ENCODE results near the gene CPT2. TPM values are rescaled to one million over a fixed set of nuclear protein-coding genes. Genes with fewer than 3 reads are reported as not detected.
"Not testable (repeated sequence)": the region's sequence is repeated elsewhere in the genome, so short reads cannot be mapped to it uniquely, and the experiment has no call there.

The CPT2 gene
- total RNA-seq, 2 donors from 2014 or later: 21.9 to 25.3 TPM

DNA sequence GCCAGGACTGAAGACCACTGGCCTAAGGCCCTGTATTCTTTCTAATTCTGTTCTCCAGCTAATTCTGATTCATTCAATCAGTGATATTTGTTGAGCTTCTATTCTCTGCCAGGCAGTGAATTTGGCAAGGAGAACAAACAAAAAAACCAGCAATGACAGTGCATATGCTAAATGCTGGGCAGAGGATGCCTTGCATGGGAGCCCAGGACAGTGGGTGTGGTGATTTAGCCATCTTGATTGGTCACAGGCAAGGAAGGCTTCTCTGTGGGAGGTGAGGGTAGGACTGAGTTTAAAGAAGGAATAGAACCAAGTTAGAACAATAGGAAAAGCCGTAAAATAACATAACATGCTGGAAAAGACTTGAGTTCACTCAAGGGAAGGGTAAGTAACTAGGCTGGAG is 9.2 kb upstream of the CPT2 start:
- no peak overlapping the region for H3K27ac Mint-ChIP-seq
- no peaks in the 10 kb centered on the region for H3K36me3 Mint-ChIP-seq (ENCODE audit: insufficient read depth in 2 of 2)
- no peak overlapping the region for H3K4me3 Mint-ChIP-seq
- no peak for DNase-seq
- peaks cover 3% of the 10 kb centered on the region for H3K4me1 Mint-ChIP-seq (ENCODE audit: low read depth)
- peaks cover 13% of the 10 kb centered on the region for H3K27me3 Mint-ChIP-seq (ENCODE audit: low read depth)
- no peaks in the 10 kb centered on the region for H3K9me3 Mint-ChIP-seq
- ATAC-seq (replicated peaks in 1 of 2): no peak

DNA sequence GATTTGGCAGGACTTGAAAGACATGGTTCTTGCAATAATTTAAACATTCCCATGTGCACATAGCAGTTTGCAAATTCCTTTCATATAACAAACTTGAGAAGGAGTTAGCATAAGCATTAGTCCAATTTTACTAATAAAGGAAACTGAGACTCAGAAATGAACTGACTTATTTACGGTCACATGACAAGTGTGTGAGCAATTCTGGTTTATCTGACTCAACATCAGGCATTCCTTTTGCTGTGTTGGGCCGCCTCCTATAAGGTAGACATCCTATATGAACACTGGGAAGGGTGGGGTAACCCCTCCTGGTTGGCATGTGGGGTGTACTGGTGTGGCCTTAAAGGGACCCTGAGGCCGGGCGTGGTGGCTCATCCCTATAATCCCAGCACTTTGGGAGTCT is 8.5 kb upstream of the CPT2 start:
- no peak for ATAC-seq (replicated peaks in 1 of 2)
- peaks cover 13% of the 10 kb centered on the region for H3K27me3 Mint-ChIP-seq (ENCODE audit: low read depth)
- H3K36me3 Mint-ChIP-seq (ENCODE audit: insufficient read depth in 2 of 2): no peaks in the 10 kb centered on the region
- H3K4me1 Mint-ChIP-seq (ENCODE audit: low read depth): peaks cover 3% of the 10 kb centered on the region
- H3K4me3 Mint-ChIP-seq: no peak overlapping the region
- no peak overlapping the region for H3K27ac Mint-ChIP-seq
- H3K9me3 Mint-ChIP-seq: no peaks in the 10 kb centered on the region
- no peak for DNase-seq

DNA sequence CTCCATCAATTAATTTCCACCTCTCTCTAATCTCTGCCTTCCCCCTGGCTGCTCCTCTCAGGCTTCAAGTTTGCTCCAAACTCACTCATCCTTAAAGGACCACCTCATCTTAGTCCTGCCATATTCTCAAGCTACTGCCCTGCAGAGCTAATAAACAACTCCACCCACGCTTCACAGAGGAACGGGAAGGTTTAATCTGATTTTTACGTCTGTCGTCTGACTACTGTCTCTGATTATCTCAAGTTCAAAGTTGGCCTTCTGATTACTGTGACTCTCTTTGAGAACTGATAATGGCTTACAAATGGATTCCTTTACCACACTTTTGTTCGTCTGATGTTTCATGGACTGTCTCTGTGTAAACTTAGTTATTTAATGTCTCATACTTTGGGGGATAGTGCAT is 7.6 kb upstream of the CPT2 start:
- ATAC-seq (replicated peaks in 1 of 2): no peak
- no peak for DNase-seq
- Mint-ChIP-seq H3K4me1 (ENCODE audit: low read depth) (peaks cover 3% of the 10 kb centered on the region), H3K36me3 (ENCODE audit: insufficient read depth in 2 of 2) (no peaks in the 10 kb centered on the region), H3K27me3 (ENCODE audit: low read depth) (peaks cover 13% of the 10 kb centered on the region), H3K9me3 (no peaks in the 10 kb centered on the region), H3K4me3 (no peak overlapping the region), H3K27ac (no peak overlapping the region)

DNA sequence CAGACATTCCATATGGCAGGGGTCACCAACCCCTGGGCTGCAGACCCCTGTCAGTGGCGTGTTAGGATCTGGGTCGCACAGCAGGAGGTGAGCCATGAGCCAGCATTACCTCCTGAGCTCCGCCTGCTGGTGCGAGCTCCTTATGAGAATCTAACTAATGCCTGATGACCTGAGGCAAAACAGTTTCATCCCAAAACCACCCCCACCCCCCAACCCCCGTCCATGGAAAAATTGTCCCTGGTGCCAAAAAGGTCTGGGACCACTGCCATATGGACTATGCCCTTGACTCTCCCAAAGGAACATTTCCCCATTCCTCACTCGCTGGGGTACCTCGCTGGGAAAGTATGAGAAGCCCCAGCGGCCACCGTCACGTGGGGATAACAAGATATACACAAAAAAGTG is 6.4 kb upstream of the CPT2 start:
- H3K36me3 Mint-ChIP-seq (ENCODE audit: insufficient read depth in 2 of 2): no peaks in the 10 kb centered on the region

DNA sequence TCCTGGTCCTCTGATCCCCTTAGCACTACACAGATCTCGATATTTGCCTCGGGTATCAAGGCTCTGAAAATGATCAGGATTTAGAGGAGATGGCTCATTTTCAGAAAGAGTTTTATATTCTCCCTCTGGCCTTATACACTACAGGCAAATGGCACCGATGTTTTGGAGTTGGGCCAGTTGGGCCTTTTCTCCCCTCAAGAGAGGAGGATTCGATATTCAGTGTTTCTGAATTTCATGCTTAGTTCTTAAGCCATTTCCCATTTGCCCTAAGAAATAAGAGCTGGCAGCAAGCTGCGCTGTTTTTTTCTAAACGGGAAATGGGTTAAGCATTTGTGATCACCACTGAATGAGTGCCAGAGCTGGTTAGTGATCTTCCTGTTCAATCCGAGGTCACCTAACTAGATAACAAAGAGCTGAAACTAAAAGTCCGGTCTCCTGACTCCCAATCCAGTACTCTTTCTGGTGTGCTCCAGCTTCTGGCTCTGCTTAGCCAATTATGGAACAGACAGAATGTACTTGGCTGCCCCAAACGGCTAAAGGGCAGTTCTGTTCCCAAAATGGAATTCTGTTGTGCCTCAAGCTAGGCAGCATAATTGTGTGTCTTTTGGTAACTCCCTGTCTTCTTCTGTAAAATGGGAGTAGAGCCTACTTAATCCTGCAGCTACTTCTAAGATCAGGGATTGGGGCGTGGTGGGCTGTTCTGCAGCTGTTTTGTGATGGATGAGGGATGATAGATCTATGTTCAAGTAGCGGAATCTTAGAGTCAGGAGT is 1.2 kb upstream of the CPT2 start:
- Mint-ChIP-seq H3K27me3 (ENCODE audit: low read depth) (no peaks in the 10 kb centered on the region), H3K36me3 (ENCODE audit: insufficient read depth in 2 of 2) (peaks cover 11 to 13% of the 10 kb centered on the region in 2 donors), H3K27ac (no peak overlapping the region), H3K9me3 (no peaks in the 10 kb centered on the region), H3K4me1 (ENCODE audit: low read depth) (peaks cover 26% of the 10 kb centered on the region), H3K4me3 (peak overlapping the region; percentile 90 to 96)
- ATAC-seq (replicated peaks in 1 of 2): no peak
- no peak for DNase-seq

More for the DNA sequence above, 6.4 kb upstream of the CPT2 start:
- ATAC-seq (replicated peaks in 1 of 2) (no peak), DNase-seq (no peak)
- Mint-ChIP-seq H3K27me3 (ENCODE audit: low read depth) (peaks cover 13% of the 10 kb centered on the region), H3K4me1 (ENCODE audit: low read depth) (peaks cover 3% of the 10 kb centered on the region), H3K27ac (no peak overlapping the region), H3K4me3 (no peak overlapping the region), H3K9me3 (no peaks in the 10 kb centered on the region)

DNA sequence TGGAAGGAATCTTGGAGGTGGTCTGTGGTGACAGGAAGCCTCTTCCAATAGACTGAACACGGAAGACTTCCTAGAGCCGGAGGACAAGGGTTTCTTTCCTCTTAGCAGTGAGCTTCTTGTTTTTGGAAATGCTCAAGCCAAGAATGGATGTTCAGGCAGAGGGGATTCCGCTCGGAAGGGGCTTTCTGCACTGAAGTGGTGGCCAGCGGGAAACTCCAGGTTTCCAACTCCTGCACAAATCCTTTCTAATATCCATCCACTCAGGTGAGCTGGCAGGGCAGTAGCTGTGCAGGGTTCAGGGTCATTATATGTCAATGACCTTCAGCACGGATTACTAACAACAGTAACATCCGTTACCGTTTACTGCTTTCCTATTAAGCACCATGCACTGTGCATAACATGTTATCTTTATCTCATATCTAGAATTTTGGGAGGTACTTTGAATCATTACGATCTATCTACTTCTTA is 573 bp upstream of the CPT2 start:
- ATAC-seq (replicated peaks in 1 of 2) (peak; percentile 22 to 42), DNase-seq (no peak)
- no peaks in the 10 kb centered on the region for H3K9me3 Mint-ChIP-seq
- peak overlapping the region; percentile 98 for H3K27ac Mint-ChIP-seq
- H3K4me1 Mint-ChIP-seq (ENCODE audit: low read depth): peaks cover 26% of the 10 kb centered on the region
- H3K27me3 Mint-ChIP-seq (ENCODE audit: low read depth): no peaks in the 10 kb centered on the region
- H3K4me3 Mint-ChIP-seq: peak overlapping the region; percentile 90 to 96
- peaks cover 11 to 13% of the 10 kb centered on the region in 2 donors for H3K36me3 Mint-ChIP-seq (ENCODE audit: insufficient read depth in 2 of 2)

DNA sequence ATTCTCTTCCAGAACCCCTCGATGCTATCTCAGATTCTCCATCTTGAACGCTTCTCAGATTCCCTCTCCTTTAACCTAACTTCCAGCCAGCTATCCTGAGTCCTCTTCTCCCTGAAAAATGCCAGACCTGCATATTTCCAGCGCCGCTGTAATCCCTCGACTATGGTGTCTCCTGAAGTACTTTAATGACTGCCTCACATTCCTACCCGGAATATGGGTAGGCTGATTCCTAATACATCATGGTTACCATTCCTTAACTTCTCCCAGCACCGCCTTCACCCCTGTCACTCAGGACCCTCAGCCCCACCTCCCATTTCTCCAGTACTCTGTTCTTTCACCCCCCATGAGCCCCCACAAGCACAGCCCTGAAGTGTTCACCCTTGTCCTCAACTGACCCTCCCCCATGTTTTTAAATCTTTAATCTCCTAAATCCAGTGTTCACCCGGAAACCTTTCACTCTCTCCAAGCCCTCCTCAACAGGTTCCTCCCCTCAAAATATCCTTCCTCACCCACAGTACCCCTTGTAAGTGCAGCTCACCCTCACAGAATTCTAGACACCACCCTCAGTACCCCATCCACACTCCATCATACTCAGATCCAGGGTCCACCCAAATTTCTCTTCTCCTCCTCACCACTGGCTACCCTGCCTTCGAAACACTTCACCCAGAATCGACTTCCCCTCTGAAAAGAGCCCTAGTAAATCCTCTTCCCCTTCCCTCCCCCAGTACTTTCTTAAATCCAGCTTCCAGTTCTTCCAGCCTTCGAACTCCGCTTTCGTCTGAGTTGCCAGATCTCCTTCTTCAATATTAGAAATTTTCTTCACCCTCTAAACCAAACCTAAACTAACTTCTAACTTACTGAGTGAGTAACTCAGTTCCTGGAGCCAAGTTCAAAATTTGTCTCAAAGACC is 922 bp downstream of the CPT2 start:
- H3K27ac Mint-ChIP-seq: peak overlapping the region; percentile 96
- ATAC-seq (replicated peaks in 1 of 2): no peak
- no peak for DNase-seq
- H3K4me3 Mint-ChIP-seq: peak overlapping the region; percentile 90 to 96
- no peaks in the 10 kb centered on the region for H3K27me3 Mint-ChIP-seq (ENCODE audit: low read depth)
- H3K4me1 Mint-ChIP-seq (ENCODE audit: low read depth): peaks cover 26% of the 10 kb centered on the region
- no peaks in the 10 kb centered on the region for H3K9me3 Mint-ChIP-seq
- peaks cover 13 to 14% of the 10 kb centered on the region in 2 donors for H3K36me3 Mint-ChIP-seq (ENCODE audit: insufficient read depth in 2 of 2)

DNA sequence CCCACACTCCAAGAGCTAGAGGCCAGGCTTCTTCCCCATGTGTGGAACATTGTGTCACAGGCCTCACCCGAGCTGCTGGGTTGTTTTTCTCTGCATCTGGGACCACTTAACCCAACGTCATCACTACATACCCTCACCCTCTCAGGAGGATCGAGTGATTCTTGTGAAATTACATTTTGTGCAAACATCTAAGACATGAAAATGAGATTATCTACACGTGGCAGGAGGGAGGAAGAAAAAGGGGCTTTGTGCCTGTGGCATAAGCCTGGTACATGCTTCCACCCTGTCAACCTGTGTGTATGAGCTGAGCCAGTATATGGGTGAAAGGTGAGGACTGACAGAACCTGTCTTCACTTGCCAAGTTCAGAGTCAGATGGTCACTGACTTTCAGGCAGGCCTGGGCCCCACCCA is 1.6 kb downstream of the CPT2 start:
- no peak for DNase-seq
- no peaks in the 10 kb centered on the region for H3K27me3 Mint-ChIP-seq (ENCODE audit: low read depth)
- peak overlapping the region; percentile 90 to 96 for H3K4me3 Mint-ChIP-seq
- no peak for ATAC-seq (replicated peaks in 1 of 2)
- peaks cover 16 to 21% of the 10 kb centered on the region in 2 donors for H3K36me3 Mint-ChIP-seq (ENCODE audit: insufficient read depth in 2 of 2)
- H3K27ac Mint-ChIP-seq: peak overlapping the region; percentile 96
- no peaks in the 10 kb centered on the region for H3K9me3 Mint-ChIP-seq
- peaks cover 26% of the 10 kb centered on the region for H3K4me1 Mint-ChIP-seq (ENCODE audit: low read depth)

DNA sequence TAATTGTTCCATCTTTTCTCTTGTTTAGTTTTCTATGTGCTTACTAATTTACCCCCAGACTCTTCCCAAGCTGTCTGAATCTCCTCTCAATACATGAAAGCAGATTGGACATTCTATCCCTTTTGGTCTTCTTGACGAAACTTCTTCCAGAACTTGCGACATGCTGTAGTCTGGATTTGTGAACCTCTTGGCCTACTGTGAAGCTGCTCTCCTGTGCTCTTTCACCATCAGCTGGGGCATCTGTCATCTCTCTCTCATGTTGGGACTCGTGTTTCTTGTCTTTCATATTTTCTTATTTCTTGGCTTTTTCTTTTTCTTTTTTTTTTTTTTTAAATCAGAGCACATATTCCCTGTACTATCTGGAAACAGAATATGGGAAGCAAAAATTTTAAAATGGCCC is 6.8 kb downstream of the CPT2 start:
- no peak for ATAC-seq (replicated peaks in 1 of 2)
- Mint-ChIP-seq H3K36me3 (ENCODE audit: insufficient read depth in 2 of 2) (peaks cover 32 to 49% of the 10 kb centered on the region in 2 donors), H3K4me1 (ENCODE audit: low read depth) (peaks cover under 1% of the 10 kb centered on the region)

DNA sequence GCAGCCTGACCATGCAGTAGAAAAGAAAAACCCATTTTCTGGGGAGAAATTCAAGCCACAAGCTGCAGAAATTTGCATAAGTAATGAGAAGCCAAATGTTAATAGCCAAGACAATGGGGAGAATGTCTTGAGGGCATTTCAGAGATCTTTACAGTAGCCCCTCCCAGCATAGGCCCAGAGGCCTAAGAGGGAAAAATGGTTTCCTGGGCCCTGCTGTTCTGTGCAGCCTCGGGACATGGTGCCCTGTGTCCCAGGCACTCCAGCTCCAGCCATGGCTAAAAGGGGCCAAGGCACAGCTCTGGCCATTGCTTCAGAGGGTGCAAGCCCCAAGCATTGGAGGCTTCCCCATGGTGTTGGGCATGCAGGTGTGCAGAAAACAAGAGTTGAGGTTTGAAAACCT is 8.9 kb downstream of the CPT2 start:
- not testable (repeated sequence) for H3K4me1 Mint-ChIP-seq (ENCODE audit: low read depth); DNase-seq; H3K27ac Mint-ChIP-seq; ATAC-seq (replicated peaks in 1 of 2); H3K4me3 Mint-ChIP-seq; H3K27me3 Mint-ChIP-seq (ENCODE audit: low read depth)
- Mint-ChIP-seq H3K9me3 (peaks cover 7 to 11% of the 10 kb centered on the region in 2 donors), H3K36me3 (ENCODE audit: insufficient read depth in 2 of 2) (peaks cover 33 to 55% of the 10 kb centered on the region in 2 donors)

More for the DNA sequence above, 6.8 kb downstream of the CPT2 start:
- peaks cover 7 to 11% of the 10 kb centered on the region in 2 donors for H3K9me3 Mint-ChIP-seq
- no peak overlapping the region for H3K4me3 Mint-ChIP-seq
- DNase-seq: no peak
- no peaks in the 10 kb centered on the region for H3K27me3 Mint-ChIP-seq (ENCODE audit: low read depth)
- no peak overlapping the region for H3K27ac Mint-ChIP-seq

DNA sequence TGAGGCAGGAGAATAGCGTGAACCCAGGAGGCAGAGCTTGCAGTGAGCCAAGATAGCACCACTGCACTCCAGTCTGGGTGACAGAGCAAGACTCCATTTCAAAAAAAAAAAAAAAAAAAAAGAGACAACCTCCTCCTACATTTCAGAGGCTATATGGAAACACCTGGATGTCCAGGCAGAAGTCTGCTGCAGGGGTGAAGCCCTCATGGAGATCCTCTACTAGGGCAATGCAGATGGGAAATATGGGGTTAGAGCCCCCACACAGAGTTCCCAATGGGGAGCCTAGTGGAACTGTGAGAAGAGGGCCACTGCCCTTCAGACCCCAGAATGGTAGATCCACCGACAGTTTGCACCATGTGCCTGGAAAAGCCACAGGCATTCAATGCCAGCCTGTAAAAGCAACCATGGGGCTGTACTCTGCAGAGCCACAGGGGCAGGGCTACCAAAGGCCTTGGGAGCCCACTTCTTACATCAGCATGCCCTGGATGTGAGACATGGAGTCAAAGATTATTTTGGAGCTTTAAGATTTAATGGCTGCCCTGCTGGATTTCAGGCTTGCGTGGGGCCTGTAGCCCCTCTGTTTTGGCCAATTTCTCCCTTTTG is 9.6 kb downstream of the CPT2 start:
- DNase-seq; H3K4me1 Mint-ChIP-seq (ENCODE audit: low read depth); H3K27ac Mint-ChIP-seq; H3K4me3 Mint-ChIP-seq; ATAC-seq (replicated peaks in 1 of 2); H3K27me3 Mint-ChIP-seq (ENCODE audit: low read depth): not testable (repeated sequence)
- Mint-ChIP-seq H3K9me3 (peaks cover 7 to 11% of the 10 kb centered on the region in 2 donors), H3K36me3 (ENCODE audit: insufficient read depth in 2 of 2) (peaks cover 33 to 55% of the 10 kb centered on the region in 2 donors)

DNA sequence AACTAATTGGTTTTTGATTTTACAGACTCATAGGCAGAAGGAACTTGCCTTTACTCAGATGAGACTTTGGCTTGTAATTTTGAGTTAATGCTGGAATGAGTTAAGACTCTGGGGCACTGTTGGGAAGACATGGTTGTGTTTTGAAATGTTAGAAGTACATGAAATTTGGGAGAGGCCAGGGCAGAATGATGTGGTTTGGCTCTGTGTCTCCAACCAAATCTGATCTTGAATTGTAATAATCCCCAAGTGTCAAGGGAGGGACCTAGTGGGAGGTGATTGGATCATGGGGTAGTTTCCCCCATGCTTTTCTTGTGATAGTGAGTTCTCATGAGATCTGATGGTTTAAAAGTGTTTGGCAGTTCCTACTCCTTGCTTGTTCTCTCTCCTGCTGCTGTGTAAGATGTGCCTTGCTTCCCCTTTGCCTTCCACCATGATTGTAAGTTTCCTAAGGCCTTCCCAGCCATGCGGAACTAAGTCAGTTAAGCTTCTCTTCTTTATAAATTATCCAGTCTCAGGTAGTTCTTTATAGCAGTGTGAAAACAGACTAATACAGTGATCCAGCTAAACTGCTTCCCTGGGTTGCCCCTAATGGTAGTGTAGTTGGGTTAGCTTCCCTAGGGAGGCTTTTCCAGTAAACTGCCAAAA is 10.2 kb downstream of the CPT2 start:
- no peak overlapping the region for H3K4me3 Mint-ChIP-seq
- no peaks in the 10 kb centered on the region for H3K27me3 Mint-ChIP-seq (ENCODE audit: low read depth)
- DNase-seq (no peak), ATAC-seq (replicated peaks in 1 of 2) (no peak)
- H3K9me3 Mint-ChIP-seq: peaks cover 7 to 11% of the 10 kb centered on the region in 2 donors
- no peak overlapping the region for H3K27ac Mint-ChIP-seq
- no peaks in the 10 kb centered on the region for H3K4me1 Mint-ChIP-seq (ENCODE audit: low read depth)
- H3K36me3 Mint-ChIP-seq (ENCODE audit: insufficient read depth in 2 of 2): peaks cover 33 to 60% of the 10 kb centered on the region in 2 donors

Data from activated T-cell treated with anti-CD3 and anti-CD28 coated beads, Interleukin-2, amount 50 U/mL, for 72 hours (primary cell).